Esophagus muscularis mucosa (tissue), 4 donors: ENCODE data around the gene PTPRD. TPM values are rescaled to one million over a fixed set of nuclear protein-coding genes. Genes with fewer than 3 reads are reported as not detected.

ENCODE experiments used
- DNase-seq: peaks from one replicate; pipeline ENCODE4 v3.0.0-alpha.2; 2017; ENCODE audit errors: extremely low spot score
- H3K27ac ChIP-seq, 4 donors: fragments of 200-600 bp; sonication (generic); replicated peaks in 1 of 4; 1 replicate in 3 of 4; 2 replicates in 1 of 4; pipeline ENCODE4 v1.5.1; 2016 to 2019; ENCODE audit warnings: mild to moderate bottlenecking in 1 of 4
- H3K27me3 ChIP-seq, 4 donors: fragments of 200-600 bp; sonication (generic); one replicate each; pipeline versions ENCODE4 v1.5.1 to v1.6.0; 2016 to 2019
- H3K36me3 ChIP-seq, 4 donors: fragments of 200-600 bp; sonication (generic); one replicate each; pipeline ENCODE4 v1.5.1; 2016 to 2019
- H3K4me1 ChIP-seq, 4 donors: fragments of 200-600 bp; sonication (generic); one replicate each; pipeline ENCODE4 v1.5.1; 2016 to 2019
- H3K4me3 ChIP-seq, 4 donors: fragments of 200-600 bp; sonication (generic); 1 replicate in 2 of 4; 2 replicates in 2 of 4; pipeline ENCODE4 v1.5.1; 2016 to 2019; ENCODE audit warnings: mild to moderate bottlenecking in 4 of 4, moderate library complexity in 1 of 4
- H3K9me3 ChIP-seq, 4 donors: fragments of 200-600 bp; sonication (generic); 1 replicate in 3 of 4; 2 replicates in 1 of 4; pipeline ENCODE4 v1.5.1; 2016 to 2019
- EP300 ChIP-seq: sonication (generic); formaldehyde crosslinking; IDR thresholded peaks from one replicate; pipeline ENCODE4 v1.6.1; 2017; ENCODE audit warnings: antibody characterized with exemption
- POLR2A ChIP-seq: fragments of 450-650 bp; IDR thresholded peaks from one replicate; pipeline ENCODE4 v1.6.1; 2017; ENCODE audit warnings: antibody characterized with exemption, moderate library complexity, mild to moderate bottlenecking, low read depth
- POLR2AphosphoS5 ChIP-seq, 2 donors: sonication (generic); formaldehyde crosslinking; IDR thresholded peaks; one replicate each; pipeline ENCODE4 v1.6.1; 2017; ENCODE audit warnings: antibody characterized with exemption in 2 of 2
- WGBS: methylation state at CpG from one replicate; pipeline ENCODE4 v1.1.5; 2018; 5-methylcytosine and 5-hydroxymethylcytosine counted together
- intact Hi-C: fragments of 100-400 bp; cut with DNase I; formaldehyde crosslinking; loops from one replicate; pipeline ENCODE4 v1.15.1; 2023
- total RNA-seq, 4 donors: library from RNA; depleted of rRNA; stranded (reverse); fragments of >200 nt; gene quantifications; one replicate each; pipeline versions ENCODE4 v1.1.0 to v1.2.1, GENCODE V29; 2016
- TF ChIP-seq, protein P1 (sequence below), 3 experiments: fragments of 200-600 bp in 2 of 3; fragments of 450-650 bp in 1 of 3; sonication (generic) in 2 of 3; IDR thresholded peaks; one replicate each; pipeline ENCODE4 v1.5.1; 2017 to 2019; ENCODE audit warnings: antibody characterized with exemption in 3 of 3, mild to moderate bottlenecking in 2 of 3, moderate library complexity in 1 of 3

The PTPRD gene
- total RNA-seq, 4 donors from 2014 or later: 4.1 to 6.6 (median 5.0) TPM

DNA sequence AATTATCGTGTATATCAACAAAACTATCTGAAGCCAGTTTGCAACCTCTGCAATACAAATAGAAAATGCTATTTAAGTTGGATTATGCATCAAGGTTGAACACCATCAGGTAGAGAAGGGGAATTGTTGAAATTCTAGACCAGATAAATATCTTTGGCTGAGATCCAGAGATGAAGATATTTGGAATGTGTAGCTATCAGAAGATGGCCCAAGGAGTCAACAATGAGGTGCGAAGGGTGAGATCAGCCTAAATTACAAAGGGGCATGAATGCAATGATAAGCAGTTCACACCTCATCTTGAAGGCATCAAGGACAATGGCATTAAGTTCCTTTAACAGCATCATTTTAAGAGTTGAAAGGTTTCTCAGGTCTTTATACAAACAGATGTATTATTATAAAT is 2241.1 kb downstream of the PTPRD start:
- H3K4me1 ChIP-seq: no peaks in the 10 kb centered on the region
- H3K27ac ChIP-seq: no peak overlapping the region
- no peak for DNase-seq
- intact Hi-C loops: no loop called here
- WGBS: 84% methylated on average over 2 of the region's 2 CpGs
- no peaks in the 10 kb centered on the region for H3K36me3 ChIP-seq
- no peaks in the 10 kb centered on the region for H3K27me3 ChIP-seq
- no peaks in the 10 kb centered on the region for H3K9me3 ChIP-seq
- H3K4me3 ChIP-seq: no peak overlapping the region
- TF ChIP-seq EP300 (no peak), POLR2A (no peak)

DNA sequence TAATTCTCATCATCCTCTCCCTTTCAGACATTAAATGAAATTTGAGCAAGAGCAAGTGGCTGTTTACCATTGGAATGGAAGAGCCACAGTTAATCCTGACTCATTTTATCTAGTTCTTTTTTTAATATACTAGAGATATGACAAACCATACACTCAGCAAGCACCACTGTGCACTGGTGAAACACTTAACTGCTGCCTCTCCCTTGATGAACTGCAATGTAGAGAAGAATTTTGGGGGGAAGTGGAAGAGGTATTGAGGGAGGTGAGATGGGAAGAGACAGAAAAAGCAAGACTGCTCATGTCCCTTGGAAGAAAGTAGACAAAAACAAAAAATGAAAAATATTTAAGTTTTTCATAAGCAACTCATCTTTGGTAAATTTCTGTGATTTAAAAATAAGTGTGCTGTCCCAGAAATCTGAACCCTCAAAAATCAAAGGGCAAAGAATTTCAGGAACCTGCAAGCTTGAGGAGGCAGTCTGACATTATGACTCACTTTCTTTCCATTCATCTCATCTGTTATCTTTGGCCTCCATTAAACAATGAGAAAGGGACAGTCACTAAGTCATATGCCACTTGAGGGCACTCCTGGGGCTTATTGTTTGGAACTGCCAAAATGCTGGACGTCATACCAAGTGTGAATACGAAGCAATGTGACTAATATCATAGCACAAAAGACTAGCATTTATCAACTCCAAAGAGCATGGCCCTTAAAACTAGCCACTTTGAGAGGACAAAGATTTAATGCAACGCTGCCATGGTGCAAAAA is 2246.5 kb downstream of the PTPRD start:
- intact Hi-C loops: no loop called here
- Histone ChIP-seq H3K36me3 (no peaks in the 10 kb centered on the region), H3K4me3 (no peak overlapping the region), H3K27ac (no peak overlapping the region), H3K4me1 (no peaks in the 10 kb centered on the region), H3K27me3 (no peaks in the 10 kb centered on the region), H3K9me3 (no peaks in the 10 kb centered on the region)
- WGBS: 73% methylated on average over 3 of the region's 3 CpGs
- no peak for DNase-seq
- TF ChIP-seq, protein P1, sequence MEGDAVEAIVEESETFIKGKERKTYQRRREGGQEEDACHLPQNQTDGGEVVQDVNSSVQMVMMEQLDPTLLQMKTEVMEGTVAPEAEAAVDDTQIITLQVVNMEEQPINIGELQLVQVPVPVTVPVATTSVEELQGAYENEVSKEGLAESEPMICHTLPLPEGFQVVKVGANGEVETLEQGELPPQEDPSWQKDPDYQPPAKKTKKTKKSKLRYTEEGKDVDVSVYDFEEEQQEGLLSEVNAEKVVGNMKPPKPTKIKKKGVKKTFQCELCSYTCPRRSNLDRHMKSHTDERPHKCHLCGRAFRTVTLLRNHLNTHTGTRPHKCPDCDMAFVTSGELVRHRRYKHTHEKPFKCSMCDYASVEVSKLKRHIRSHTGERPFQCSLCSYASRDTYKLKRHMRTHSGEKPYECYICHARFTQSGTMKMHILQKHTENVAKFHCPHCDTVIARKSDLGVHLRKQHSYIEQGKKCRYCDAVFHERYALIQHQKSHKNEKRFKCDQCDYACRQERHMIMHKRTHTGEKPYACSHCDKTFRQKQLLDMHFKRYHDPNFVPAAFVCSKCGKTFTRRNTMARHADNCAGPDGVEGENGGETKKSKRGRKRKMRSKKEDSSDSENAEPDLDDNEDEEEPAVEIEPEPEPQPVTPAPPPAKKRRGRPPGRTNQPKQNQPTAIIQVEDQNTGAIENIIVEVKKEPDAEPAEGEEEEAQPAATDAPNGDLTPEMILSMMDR (IDR thresholded peaks at IDR 0.05): no peak
- no peak for TF ChIP-seq POLR2AphosphoS5 (IDR thresholded peaks at IDR 0.05)

DNA sequence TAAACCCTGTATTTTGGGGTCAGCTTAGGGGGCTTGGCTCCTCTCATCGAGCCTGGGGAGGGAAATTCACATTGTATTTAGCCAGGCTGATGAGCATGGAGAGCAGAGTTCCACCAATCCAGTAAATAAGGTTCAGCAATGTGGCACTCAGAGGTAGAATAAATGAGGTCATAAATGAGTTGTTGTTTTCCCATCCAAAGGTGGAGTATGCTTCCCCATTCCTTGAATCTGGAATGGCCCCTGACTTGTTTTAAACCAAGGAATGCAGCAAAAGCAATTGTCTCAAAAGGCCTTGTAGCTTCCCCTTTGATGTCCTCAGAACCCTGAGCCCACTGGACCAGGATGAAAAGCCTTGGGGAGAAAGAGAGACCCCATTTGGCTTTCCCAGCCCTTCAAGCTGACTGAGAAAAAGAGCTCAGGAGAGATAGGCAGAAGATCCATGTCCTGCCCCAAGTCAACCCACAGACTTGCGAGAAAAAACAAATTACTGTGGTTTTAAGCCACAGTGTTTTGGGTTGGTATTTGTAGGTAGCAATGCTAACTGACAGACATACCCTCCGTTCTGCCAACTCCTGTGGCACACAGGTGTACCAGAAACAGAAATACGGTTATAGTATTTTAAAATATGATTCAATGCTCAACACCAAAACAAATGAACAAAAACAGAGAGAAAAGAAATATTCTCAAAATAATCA is 2247.2 kb downstream of the PTPRD start:
- Histone ChIP-seq H3K4me1 (no peaks in the 10 kb centered on the region), H3K27ac (no peak overlapping the region), H3K9me3 (no peaks in the 10 kb centered on the region), H3K27me3 (no peaks in the 10 kb centered on the region), H3K36me3 (no peaks in the 10 kb centered on the region), H3K4me3 (no peak overlapping the region)
- DNase-seq: no peak
- intact Hi-C loops: no loop called here
- TF ChIP-seq POLR2AphosphoS5 (IDR thresholded peaks at IDR 0.05): no peak
- WGBS: 95% methylated on average over 4 of the region's 4 CpGs

DNA sequence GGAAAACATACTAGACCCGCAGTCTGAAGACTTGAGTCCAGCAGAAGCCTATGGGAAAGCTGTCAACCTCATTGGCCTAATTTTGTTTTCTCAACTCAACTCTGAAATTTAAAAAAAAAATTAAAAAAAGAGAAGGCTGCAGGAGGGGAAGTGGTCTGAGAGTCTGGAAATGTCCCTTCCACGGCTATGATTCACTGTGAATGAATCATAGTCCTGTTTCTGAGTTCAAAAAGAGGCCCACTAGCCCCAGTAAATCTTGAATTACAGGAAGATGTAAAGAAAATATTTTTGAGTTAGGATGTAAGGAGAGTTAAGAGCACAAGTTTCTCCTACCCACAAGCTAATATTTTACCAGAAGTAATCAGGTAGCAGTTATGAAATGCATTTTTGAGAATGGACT is 2247.8 kb downstream of the PTPRD start:
- 39% methylated on average over 2 of the region's 2 CpGs for WGBS
- H3K9me3 ChIP-seq: no peaks in the 10 kb centered on the region
- TF ChIP-seq, protein P1 (IDR thresholded peaks at IDR 0.05): no peak
- no peak for TF ChIP-seq POLR2A
- no peak for DNase-seq
- H3K4me3 ChIP-seq: no peak overlapping the region
- no peak overlapping the region for H3K27ac ChIP-seq
- H3K36me3 ChIP-seq: no peaks in the 10 kb centered on the region
- intact Hi-C loops: no loop called here
- no peaks in the 10 kb centered on the region for H3K4me1 ChIP-seq
- H3K27me3 ChIP-seq: no peaks in the 10 kb centered on the region

DNA sequence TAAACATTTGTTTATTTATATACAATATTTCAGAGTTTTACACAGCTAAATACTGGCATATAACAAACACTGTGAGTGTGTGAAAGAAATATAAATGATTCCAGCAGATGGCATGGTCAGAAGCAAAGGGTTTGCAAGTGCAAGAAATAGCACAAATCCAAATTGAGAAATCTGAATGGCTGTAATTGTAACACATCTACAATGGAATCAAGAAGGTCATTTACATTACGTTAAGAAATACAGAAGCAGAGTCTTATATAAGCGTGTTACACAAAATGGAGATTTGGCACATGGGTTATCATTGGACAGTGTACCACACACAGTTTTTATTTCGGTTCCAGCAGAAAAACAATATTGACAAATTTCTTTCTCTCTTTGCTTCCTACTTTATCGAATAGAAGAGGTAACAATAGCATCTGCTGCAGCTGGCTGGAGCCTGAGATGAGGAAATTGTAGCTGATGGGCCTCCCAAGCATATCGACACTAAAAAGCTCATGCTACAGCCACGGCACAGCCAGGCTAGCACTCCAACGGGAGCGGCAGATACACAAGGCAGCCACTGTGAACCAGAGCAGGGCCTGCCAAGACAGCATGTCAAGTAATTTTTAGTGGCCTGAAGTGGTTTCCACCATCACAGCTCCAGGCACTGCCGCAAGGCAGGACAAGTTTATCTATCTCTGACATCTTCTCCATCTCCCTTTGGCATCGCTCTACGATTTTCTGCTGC is 2248.6 kb downstream of the PTPRD start:
- H3K36me3 ChIP-seq: no peaks in the 10 kb centered on the region
- TF ChIP-seq POLR2AphosphoS5 (IDR thresholded peaks at IDR 0.05) (no peak), POLR2A (no peak), EP300 (no peak)
- TF ChIP-seq, protein P1 (IDR thresholded peaks at IDR 0.05): no peak
- WGBS: 89% methylated on average over 11 of the region's 11 CpGs

More for the DNA sequence above, 2248.6 kb downstream of the PTPRD start:
- intact Hi-C loops: no loop called here
- Histone ChIP-seq H3K9me3 (no peaks in the 10 kb centered on the region), H3K4me3 (no peak overlapping the region), H3K27me3 (no peaks in the 10 kb centered on the region), H3K4me1 (no peaks in the 10 kb centered on the region), H3K27ac (no peak overlapping the region)
- no peak for DNase-seq
